ENCODE data around the gene SCRN2.

The SCRN2 gene

GRCh38 chr17:47834756-47835155 is 6.3 kb downstream of the SCRN2 start:
- H3K4me3 ChIP-seq (ENCODE audit: low read depth, low read length): no peak overlapping the region
- no peak for DNase-seq
- no peaks in the 10 kb centered on the region for H3K27me3 ChIP-seq (replicated peaks)
- no peak for TF ChIP-seq CTCF (IDR thresholded peaks at IDR 0.05; ENCODE audit: low read depth, low read length, missing control alignments)
- in situ Hi-C loops (cut with HindIII; ENCODE audit: low pct_ligation_motif_present, low sequenced_read_pairs): no loop called here
- H3K27ac ChIP-seq: no peak overlapping the region
- H3K36me3 ChIP-seq (replicated peaks): no peaks in the 10 kb centered on the region

- in situ Hi-C loops (cut with HindIII; ENCODE audit: low pct_ligation_motif_present, low sequenced_read_pairs): no loop called here
These were observed 9.1 kb downstream of the SCRN2 start for GRCh38 chr17:47831934-47832327.

GRCh38 chr17:47831003-47831933 is 9.8 kb downstream of the SCRN2 start, which contains the start of the genes LRRC46 and MRPL10:
Gene LRRC46, plus strand, starts transcription at chr17:47831670. Its CDS starts 320 bp downstream, at chr17:47831990.
Gene MRPL10, minus strand, starts transcription at chr17:47831541. Its CDS starts 30 bp downstream, at chr17:47831511.
- Histone ChIP-seq H3K27ac (peak within 1 kb of the TSS; percentile 80), H3K4me3 (ENCODE audit: low read depth, low read length) (peak within 1 kb of the TSS; percentile 95), H3K36me3 (replicated peaks) (peaks cover 20% of the 10 kb centered on the region), H3K27me3 (replicated peaks) (no peaks in the 10 kb centered on the region)
- in situ Hi-C loops (cut with HindIII; ENCODE audit: low pct_ligation_motif_present, low sequenced_read_pairs): no loop called here
- peak; percentile 66 for TF ChIP-seq CTCF (IDR thresholded peaks at IDR 0.05; ENCODE audit: low read depth, low read length, missing control alignments)
- DNase-seq: peak; percentile 88

More at GRCh38 chr17:47831934-47832327, 9.1 kb downstream of the SCRN2 start:
- Histone ChIP-seq H3K27me3 (replicated peaks) (no peaks in the 10 kb centered on the region), H3K36me3 (replicated peaks) (peaks cover 13% of the 10 kb centered on the region), H3K4me3 (ENCODE audit: low read depth, low read length) (peak overlapping the region; percentile 95), H3K27ac (no peak overlapping the region)
- no peak for DNase-seq
- no peak for TF ChIP-seq CTCF (IDR thresholded peaks at IDR 0.05; ENCODE audit: low read depth, low read length, missing control alignments)

- DNase-seq: no peak
- no peaks in the 10 kb centered on the region for H3K27me3 ChIP-seq (replicated peaks)
- H3K36me3 ChIP-seq (replicated peaks): peaks cover 23% of the 10 kb centered on the region
- H3K4me3 ChIP-seq (ENCODE audit: low read depth, low read length): peak overlapping the region; percentile 95
- TF ChIP-seq CTCF (IDR thresholded peaks at IDR 0.05; ENCODE audit: low read depth, low read length, missing control alignments): no peak
- in situ Hi-C loops (cut with HindIII; ENCODE audit: low pct_ligation_motif_present, low sequenced_read_pairs): no loop called here
- peak overlapping the region; percentile 80 for H3K27ac ChIP-seq
These were observed 10.6 kb downstream of the SCRN2 start for GRCh38 chr17:47830396-47831002.

GRCh38 chr17:47829870-47830269 is 11.2 kb downstream of the SCRN2 start:
- no peaks in the 10 kb centered on the region for H3K27me3 ChIP-seq (replicated peaks)
- TF ChIP-seq CTCF (IDR thresholded peaks at IDR 0.05; ENCODE audit: low read depth, low read length, missing control alignments): no peak
- H3K4me3 ChIP-seq (ENCODE audit: low read depth, low read length): no peak overlapping the region
- H3K36me3 ChIP-seq (replicated peaks): peaks cover 28% of the 10 kb centered on the region
- H3K27ac ChIP-seq: no peak overlapping the region
- in situ Hi-C loops (cut with HindIII; ENCODE audit: low pct_ligation_motif_present, low sequenced_read_pairs): no loop called here
- no peak for DNase-seq

All from brain microvascular endothelial cell (primary cell).